ENCODE data around the gene RGS7. TPM values are rescaled to one million over a fixed set of nuclear protein-coding genes. Genes with fewer than 3 reads are reported as not detected.

Gene RGS7
- total and polyA plus RNA-seq, 2 of the 8 experiments (the other 6 are each of a cell fraction or from before 2014, with no cell fraction given): 1.6 to 3.0 TPM

- TF ChIP-seq CHD7 (IDR thresholded peaks at IDR 0.05; ENCODE audit: insufficient replicate concordance, low read length) (no peak), ATF3 (IDR thresholded peaks at IDR 0.05; ENCODE audit: insufficient read depth, low read depth, low read length) (no peak), RFX5 (IDR thresholded peaks at IDR 0.05; ENCODE audit: borderline replicate concordance, low read depth, low read length) (no peak), EP300 (IDR thresholded peaks at IDR 0.05; ENCODE audit: borderline replicate concordance in 1 of 2, low read depth in 2 of 2, low read length in 2 of 2) (no peak), SP1 (IDR thresholded peaks at IDR 0.05; ENCODE audit: low read depth, low read length) (no peak), POU5F1 (IDR thresholded peaks at IDR 0.05; ENCODE audit: low read depth, low read length) (no peak), ASH2L (IDR thresholded peaks at IDR 0.05; ENCODE audit: low read length) (no peak), CHD2 (IDR thresholded peaks at IDR 0.05; ENCODE audit: low read length) (no peak), TEAD4 (IDR thresholded peaks at IDR 0.05; ENCODE audit: low read depth, low read length) (no peak), SUZ12 (IDR thresholded peaks at IDR 0.05; ENCODE audit: low read length) (no peak), GTF2F1 (IDR thresholded peaks at IDR 0.05; ENCODE audit: borderline replicate concordance, low read depth, low read length) (no peak)
Measured at GRCh38 chr1:240883490-240883889, 473.5 kb downstream of the RGS7 start (continued).
